Neural progenitor cell (in vitro differentiated cells): Measurements from ENCODE around the gene CCT3.
A peak's percentile ranks its signal among the peaks of the same experiment; 100 is the strongest.

Experiments
- CTCF ChIP-seq: fragments of 200-600 bp; sonication (generic); IDR thresholded peaks from 2 replicates; pipeline ENCODE4 v1.5.1; 2017; ENCODE audit warnings: antibody characterized with exemption, mild to moderate bottlenecking
- EZH2 ChIP-seq: fragments of 200-600 bp; sonication (generic); IDR thresholded peaks from 2 replicates; pipeline ENCODE4 v1.6.1; 2017; ENCODE audit warnings: antibody characterized with exemption, mild to moderate bottlenecking, moderate library complexity
- EZH2phosphoT487 ChIP-seq: fragments of 200-600 bp; sonication (generic); IDR thresholded peaks from 2 replicates; pipeline ENCODE4 v1.6.1; 2017; ENCODE audit warnings: antibody characterized with exemption

GRCh38 chr1:156337888-156338179 is 258 bp downstream of the CCT3 start:
- TF ChIP-seq CTCF (peak; percentile 9), EZH2 (no peak), EZH2phosphoT487 (no peak)
